HTERT RPE-1 (cell line): ENCODE data around the gene PRMT6.
"Not testable (repeated sequence)": the region's sequence is repeated elsewhere in the genome, so short reads cannot be mapped to it uniquely, and the experiment has no call there.

ENCODE experiments used
- in situ Hi-C: fragments of 300-500 bp; cut with MboI; formaldehyde crosslinking; loops from 4 replicates; pipeline ENCODE4 v1.14.3; 2020; ENCODE audit warnings: low sequenced_read_pairs

The PRMT6 gene

GRCh38 chr1:107091418-107091817 is 34.9 kb downstream of the PRMT6 start:
- in situ Hi-C loops = no loop called here

- in situ Hi-C loops = not testable (repeated sequence)
Observed at GRCh38 chr1:107093395-107093794, 36.9 kb downstream of the PRMT6 start.

- in situ Hi-C loops = no loop called here
Observed at GRCh38 chr1:107095647-107096046, 39.2 kb downstream of the PRMT6 start.

GRCh38 chr1:107096690-107097089 is 40.2 kb downstream of the PRMT6 start:
- in situ Hi-C loops = no loop called here

GRCh38 chr1:107098961-107099360 is 42.5 kb downstream of the PRMT6 start:
- in situ Hi-C loops = no loop called here

- in situ Hi-C loops = no loop called here
Observed at GRCh38 chr1:107100331-107100984, 44.0 kb downstream of the PRMT6 start.

GRCh38 chr1:107105914-107106313 is 49.4 kb downstream of the PRMT6 start:
- in situ Hi-C loops = no loop called here
